NCI-H2171 (cell line): ENCODE results near the gene XPO6.

Source experiments
- DNase-seq: peaks from one replicate; lab custom pipeline; 2025; lab: John Stamatoyannopoulos, UW

XPO6 gene

DNA sequence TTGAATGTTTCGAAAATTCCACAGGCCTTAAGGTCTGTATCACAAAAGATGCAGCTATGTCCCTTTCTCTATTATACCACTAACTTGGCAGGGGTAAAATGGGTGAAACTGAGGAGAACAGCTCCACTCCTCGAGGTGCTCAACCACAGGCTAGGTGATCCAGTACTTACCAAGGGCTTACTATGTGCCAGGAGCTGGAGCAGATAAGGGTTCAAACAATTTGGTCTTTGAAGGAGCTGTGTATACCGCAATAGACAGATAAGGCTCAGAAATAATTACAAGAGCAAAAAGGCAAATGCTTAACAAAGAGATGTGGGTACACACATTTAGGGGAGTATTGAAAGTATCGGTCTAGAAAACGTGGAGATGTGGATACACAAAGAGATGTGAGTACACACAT is 1.5 kb downstream of the XPO6 start:
- no peak for DNase-seq

DNA sequence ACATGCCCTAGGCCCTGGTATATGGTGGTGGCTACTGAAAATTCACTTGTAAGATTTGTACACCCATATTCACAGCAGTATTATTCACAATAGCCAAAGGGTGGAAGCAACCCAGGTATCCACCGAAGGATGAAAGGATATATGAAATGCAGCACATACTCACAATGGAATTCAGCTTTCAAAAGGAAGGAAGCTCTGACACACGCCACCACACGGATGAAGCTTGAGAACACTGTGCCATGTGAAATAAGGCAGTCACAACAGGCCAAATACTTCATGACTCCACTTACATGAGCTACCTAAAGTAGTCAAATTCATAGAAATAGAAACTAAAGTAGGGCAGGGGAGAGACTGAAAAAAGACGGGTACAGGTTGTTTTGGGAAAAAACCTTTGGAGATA is 2.9 kb downstream of the XPO6 start:
- no peak for DNase-seq

DNA sequence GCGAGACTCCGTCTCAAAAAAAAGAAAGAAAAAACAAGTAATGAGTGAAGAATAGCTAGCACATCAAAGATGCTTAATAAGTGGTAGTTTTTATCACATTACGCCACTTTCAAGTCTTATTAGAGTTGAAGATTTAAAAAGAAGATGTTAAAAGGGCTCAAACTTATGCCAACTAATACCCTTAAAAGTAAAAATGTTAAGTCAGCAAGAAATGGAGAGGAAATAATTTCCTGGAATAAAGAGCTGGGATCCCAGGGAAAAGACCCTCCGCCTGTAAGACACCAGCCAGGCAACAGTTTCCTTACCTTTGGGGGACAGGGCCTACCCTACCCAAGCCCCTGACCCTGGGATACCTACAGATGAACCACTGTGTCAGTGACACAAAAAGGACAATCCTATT is 3.6 kb downstream of the XPO6 start:
- no peak for DNase-seq

DNA sequence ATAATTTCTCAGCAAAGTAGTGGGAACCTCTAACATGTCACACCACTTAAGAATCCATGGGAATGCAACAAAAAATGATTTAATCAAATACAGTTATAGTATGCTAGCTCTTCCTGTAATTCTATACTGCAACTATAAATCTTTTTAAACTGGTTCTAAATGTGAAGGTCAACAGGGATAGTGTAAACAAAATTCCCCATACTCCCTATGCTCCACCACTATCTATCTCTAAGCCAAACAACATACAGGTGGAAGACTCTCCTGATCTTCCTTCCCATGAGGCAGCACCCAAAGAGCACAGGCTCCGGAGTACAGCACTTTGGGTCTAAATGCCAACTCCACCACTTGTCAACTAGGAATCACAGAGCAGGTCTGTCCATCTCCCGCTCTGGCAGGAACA is 4.4 kb downstream of the XPO6 start:
- no peak for DNase-seq

DNA sequence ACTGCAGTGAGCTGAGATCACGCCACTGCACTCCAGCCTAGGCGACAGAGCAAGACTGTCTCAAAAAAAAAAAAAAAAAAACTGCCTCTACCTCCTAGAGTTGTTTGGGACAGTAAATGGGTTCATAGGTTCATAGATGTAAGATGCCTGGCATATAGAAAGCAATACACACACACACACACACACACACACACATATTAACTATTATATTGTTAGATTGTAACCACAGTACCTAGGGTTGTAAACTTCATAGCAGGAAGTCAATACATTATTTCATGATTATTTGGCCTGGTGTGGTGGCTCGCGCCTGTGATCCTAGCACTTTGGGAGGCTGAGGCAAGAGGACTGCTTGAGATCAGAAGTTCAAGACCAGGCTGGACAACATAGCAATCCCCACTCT is 5.8 kb downstream of the XPO6 start:
- no peak for DNase-seq

DNA sequence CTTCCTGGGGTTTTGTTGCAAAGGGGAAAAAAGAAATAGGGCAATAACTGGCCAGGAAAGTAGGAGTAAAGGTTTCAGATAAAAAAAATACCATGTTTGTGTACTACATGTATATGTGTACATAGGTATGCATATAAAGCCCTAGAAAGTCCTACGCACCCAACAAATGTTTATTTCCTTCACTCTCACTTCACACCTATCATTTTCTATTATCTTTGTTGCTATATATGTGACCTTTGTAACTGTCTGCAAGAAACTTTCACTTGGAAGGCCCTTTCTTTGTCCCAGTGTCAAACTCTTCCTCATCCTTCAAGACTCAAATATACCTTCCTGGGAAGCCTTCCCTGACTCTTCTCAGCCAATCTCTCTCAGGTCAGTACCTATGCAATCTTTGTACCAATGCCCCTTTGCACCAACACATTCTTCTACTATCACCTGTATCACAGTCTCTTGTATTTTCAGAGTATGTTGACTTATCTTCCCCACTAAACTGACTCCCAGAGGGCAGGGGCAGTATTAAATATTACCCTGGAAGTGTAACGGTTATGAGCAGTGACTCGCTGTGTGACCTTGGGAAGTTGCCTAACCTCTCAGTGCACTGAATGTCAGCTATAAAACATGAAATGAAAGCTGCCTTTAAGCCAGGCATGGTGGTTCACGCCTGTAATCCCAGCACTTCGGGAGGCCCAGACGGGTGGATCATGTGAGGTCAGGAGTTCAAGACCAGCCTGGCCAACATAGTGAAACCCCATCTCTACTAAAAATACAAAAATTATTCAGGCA is 6.5 kb downstream of the XPO6 start:
- no peak for DNase-seq

DNA sequence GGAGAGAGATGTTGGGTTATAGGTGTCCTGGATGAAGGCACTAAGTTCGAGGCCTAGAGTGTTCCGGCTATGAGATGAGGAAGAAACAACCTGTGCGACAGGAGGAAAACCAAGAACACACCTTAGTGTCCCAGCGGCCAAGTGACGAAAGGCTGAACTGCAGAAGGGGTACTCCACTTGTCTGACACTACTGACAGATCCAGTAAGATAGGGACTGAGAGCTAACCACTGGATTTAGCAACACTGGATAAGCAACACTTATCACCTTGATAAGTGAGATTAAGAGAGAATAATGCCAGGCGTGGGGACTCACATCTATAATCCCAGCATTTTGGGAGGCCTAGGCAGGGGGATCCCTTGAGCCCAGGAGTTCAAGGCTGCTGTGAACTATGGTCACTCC is 7.1 kb downstream of the XPO6 start:
- no peak for DNase-seq

DNA sequence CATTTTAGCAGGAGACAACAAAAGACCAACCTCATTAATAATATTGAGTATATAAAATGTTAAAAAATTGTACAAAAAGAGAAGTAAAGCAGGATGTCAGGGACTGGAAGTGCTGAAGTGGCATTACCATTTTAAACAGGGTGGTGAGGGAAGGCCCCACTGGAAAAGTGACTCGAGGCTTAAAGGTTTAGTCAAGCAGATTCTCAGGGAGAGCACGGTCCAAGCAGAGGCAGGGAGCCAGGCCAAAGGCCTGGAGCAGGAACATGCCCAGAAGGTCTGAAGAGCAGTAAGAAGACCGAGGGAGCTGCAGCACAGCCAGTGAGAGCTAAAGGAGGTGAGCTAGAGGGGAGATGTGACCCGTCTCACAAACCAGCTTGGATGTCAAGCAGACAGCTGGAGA is 7.6 kb downstream of the XPO6 start:
- DNase-seq = no peak

DNA sequence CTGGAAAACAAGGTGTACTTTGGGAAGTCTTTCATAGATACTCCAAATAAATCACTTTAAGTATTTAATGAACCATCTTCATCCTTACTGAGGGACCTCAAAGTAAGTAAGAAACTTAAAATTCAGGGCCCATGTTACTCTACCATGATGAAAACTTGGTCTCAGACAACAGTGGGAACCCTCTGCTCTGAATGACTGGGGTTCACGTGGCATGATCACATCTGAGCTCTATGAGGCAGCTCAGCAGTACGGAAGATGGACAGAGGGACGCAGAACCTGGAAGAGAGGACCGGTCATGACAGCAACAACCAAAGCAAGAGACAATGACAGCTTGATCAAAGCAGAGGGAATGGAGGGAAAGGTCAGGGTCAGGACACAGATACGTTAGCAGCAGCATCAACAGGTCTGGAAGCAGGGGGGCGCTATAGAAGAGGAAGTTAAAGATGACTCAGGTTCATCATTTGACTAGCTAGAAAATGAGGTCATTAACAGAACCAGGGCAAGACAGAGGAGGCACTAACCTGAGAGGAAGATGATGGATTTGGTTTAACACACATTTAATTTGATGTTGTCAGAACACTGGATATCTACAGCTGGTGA is 9.5 kb downstream of the XPO6 start:
- no peak for DNase-seq

DNA sequence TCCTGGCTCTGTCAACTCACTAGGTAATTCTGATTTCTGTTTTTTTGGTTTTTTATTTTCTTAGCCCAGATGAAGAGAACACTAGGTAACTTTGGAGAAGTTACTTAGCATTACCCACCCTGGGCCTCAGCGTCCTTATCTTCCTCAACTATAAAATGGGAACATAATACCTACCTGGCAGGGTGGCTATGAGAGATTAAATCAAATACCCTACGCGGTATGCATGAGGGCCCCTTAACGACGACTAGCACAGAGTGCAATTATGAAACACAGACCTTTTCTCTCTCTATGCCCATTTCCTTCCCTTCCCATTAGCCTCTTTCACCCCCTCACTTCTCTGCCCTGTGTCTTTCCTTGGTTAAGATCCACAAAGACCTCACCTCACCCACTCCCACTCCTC is 11.1 kb downstream of the XPO6 start:
- DNase-seq = no peak

DNA sequence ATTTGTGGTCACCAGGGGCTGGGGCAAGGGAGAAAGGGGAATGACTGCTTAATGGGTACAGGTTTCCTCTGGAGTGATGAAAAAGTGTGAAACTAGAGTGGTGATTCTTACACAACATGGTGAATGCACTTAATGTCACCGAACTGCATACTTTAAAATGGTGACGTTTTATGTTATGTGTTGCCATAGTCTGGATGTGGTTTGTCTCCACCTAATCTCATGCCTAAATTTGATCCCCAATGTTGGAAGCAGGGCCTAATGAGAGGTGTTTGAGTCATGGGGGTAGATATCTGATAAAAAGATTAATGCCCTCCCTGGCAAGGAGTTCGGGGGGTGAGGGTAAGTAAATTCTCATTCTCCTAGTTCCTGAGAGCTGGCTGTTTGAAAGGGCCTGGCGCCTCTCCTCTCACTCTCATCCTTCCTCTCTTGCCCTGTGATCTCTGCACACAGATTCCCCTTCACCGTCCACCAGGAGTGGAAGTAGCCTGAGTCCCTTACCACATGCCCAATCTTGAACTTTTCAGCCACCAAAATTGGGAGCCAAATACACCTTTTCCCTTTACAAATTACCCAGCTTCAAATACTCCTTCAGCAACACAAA is 15.3 kb downstream of the XPO6 start:
- DNase-seq = no peak

DNA sequence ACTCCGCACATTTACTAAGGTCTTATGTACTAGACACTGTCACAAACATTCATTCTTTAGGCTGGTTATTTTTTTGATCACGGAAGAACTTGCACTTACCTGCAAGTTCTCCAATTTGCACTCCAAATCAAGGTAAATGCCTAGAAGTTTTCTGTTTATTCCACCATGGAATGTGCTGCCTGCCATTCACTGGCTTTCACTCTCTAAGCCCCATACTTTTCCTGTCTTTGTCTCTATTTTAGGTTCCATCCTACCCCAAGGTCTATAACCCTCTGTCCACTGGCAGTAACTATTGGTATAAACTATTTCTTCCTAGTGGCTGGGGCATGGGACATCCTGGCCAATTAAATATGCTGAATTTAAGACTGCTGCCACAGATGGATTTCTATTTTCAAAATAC is 15.9 kb downstream of the XPO6 start:
- DNase-seq = no peak

DNA sequence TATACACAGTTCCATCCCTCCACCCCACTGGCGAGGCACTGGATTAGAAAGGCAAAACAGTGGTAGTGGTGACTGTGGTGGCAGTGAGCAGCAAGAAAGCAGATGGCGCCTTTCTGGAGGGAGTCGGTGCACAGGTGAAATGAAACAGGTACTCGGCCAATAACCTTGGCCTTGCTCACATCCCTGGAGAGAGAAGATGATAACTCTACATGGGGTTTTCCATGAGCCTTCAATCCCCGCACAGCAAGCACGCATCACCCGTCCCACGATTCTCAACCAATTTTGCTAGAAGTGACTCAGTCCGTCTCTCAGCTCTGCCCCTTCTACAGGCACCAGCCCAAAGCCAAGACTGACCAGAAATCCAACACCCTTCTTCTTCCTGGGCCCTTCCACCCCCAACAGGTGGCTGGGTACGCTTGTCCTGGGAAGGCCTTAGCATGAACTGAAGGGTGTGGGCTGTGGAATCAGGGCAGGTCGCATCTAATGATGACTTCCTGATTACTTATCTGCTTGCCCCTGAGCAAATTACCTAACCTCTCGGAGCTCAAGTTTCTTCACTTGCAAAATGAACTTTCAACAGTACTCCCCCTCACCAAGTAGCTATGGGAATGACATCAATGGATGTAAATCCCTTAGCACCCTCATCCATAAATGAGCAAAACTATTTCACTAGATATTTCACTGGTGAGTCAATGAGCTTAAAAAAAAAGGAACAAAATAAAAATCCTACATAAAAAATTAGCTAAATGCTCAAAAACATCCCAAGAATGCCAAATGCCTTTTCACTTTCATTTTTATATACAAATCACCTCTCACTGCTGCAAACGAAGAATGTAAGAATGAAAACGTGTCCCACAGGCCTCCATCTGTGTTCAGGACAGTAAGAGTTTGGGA is 18.0 kb downstream of the XPO6 start:
- DNase-seq = no peak

DNA sequence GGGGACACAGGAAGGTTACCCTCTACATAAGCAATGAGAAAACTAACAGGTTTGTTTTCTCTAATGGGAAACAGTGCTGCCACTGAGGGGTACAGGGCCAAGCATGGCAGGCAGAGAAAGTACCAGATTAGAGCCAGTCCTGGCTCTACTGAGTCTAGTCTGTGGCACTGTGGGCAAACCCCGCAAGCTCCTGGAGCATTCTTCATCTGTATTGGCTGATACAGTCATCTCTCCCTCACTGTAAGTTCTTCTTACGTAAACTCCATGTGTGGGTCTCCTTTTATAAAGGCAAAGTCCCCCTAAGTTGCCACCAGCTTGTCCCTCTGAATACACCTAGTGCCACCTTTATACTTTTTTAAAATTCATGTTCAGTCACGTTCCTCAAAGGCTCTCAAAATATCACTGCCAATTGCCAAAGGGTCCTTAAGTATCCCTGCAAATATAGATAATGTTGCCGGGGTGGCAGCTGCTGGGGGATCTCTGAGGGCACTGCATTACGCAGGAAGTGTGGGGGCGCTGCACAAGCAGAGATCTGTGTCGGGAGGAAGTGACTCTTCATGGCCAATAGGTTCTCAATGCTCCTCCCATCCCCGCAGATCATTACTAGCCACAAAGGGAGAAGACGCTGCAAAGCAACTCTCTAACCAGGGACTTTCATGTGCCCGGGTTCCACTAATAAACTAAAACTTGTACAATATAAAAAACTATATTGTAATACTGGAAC is 18.8 kb downstream of the XPO6 start:
- no peak for DNase-seq

DNA sequence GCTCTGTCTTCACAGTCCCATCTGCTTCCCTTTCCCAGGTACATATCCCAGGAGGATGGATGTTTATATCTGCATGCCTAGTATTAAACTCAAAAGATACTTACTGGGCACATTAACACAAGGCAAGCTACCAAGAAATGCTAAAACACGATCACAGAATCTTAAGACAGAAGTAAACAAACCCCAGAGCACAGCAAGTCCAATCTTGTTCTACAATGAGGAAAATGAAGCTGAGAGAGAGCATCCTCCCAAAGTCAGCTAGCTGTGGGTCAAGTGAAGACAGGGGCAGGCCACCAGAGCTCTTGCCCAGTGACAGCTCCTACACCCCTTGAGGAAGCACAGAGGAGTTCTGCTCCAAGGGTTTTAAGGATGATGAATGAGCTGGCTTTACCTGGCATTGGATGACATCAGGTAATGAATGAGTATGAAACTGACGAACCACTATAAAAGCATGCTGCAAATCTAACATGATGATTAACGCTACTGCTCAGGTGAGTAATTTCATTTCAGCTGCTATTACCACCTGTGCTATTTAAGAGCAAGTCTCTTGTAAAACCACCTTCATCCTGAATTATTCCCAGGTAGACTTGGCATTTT is 20.3 kb downstream of the XPO6 start:
- DNase-seq = peak; percentile 10

DNA sequence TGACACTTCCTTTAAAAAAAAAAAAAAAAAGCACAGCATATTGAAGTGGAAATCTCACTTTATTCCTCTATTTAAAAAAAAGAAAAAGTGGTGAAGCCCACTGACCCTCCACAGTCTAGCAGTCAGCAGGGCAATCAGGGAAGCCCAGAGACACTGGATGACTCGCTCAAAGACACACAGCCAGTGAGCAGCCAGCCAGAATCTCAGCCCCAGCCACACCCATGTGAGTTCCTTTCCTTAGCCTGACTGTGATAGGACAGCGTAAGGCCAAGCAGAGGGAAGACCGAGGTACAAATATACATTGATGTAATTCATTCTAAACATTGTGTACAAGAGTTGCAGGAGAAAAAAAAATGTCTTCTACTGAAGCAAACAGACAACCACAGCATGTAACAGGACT is 22.5 kb downstream of the XPO6 start:
- DNase-seq = no peak

DNA sequence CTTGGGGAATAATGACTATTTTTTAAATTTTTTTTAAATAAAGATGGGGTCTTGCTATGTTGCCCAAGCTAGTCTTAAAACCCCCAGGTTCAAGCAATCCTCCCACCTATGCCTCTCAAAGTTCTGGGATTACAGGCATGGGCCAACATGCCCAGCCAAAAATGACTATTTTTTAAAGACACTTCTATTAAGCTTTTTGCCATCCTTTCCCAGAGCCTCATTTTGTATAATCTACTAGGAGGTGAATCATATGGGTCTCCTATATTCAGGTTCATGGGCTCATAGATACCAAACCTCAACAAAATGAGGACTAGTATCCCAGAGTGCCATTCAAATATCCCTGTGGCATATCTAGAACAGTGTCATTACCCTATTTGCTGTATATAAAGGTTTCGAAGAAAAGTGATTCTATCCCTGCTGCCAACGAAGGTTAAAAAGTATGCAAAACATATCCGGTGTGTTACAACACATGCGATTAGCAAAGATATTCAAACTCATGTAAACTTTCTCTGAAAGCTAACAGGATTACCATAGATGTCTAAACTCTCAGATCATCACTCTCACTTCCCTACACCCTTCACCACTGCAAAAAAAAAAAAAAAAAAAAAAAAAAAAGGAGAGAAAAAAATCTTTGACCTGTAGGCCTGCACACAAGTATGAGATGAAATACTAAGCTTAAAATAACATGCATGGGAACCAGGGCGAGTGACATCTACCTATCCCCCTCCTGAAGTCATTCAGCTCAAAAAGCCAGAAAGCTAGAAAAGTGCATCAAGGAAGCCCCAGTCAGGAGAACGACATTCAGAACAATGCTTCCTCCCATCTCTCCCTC is 23.5 kb downstream of the XPO6 start:
- DNase-seq = no peak

DNA sequence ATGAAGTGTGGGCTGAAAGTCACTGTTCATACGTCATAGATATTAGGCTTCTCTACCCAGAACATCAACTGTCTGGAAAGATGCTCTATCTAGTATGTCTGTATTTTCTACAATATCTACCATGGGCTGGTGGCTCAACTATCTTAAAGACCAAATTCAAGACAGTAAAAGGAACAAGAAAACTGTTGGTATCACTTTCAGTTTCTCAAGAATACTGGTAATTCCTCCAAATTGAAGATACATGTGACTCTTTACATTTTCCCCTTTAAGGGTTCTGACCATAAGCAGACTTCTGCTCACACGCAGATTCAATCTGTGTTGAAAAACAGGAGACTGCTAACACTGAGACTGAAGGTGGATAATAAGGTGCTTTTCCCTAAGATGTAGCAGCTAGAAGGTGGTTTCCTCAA is 24.2 kb downstream of the XPO6 start:
- DNase-seq = no peak

DNA sequence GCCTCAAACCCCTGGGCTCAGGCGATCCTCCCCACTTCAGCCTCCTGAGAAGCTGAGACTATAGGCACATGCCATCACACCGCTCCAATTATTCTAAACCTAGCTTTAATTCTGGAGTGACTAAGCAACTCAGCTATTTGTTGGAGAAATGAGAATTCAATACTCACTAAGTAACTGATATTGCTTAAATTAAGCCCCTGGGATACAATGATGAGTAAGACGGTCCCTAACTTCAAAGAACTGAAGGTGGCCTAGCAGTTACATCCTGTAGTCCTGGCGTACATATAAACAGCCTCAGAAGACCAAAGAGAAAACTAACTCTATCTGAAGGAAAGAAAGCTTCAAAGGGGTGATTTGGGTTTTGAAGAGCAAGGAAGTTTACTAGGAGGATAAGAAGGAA is 25.0 kb downstream of the XPO6 start:
- DNase-seq = no peak

DNA sequence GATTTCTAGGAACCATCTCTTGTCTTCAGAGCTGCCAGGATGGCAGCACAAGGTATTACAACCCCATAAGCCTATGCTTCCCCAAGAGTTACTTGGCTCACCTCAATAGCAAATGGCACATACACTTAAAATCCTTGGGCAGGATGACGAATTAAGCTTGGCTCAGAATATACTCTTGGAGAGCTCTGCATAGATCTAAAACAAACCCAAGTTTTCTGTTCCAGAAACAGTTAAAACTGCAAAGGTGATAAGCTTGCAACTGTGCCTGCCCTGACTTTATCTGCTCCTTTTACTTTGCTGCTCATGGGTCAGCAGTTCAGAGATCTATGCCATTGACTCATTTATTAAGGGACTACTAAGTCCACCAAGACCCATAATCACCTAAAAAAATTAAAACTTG is 26.1 kb downstream of the XPO6 start:
- DNase-seq = no peak

DNA sequence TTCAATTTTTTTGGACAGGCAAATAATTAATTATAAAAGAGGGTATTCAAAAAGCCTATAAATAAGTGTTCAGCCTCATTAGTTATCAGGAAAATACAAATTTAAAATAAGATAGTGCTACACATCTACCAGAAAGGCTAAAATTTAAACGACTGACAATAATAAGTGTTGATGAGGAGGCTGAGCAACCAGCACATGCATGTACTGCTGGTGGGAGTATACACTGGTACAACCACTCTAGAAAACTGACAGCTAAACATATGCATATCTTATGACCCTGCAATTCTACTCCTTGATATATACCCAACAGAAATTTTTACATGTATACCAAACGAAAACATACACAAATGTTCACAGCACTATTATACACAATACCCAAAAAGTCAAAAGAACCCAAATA is 27.1 kb downstream of the XPO6 start:
- DNase-seq = no peak
